K562 (cell line): ENCODE data around the gene HPSE2. TPM values are rescaled to one million over a fixed set of nuclear protein-coding genes. Genes with fewer than 3 reads are reported as not detected.

Experiments
- ATAC-seq: fragments of 200-7000 bp; cut with Tn5 transposase; 3 replicates; pipeline ENCODE4 v1.9.1; 2020; ENCODE audit warnings: moderate library complexity
- BruUV-seq: library from RNA; stranded (reverse); fragments of 400-500 nt; replicated peaks from 2 replicates; lab custom pipeline; 2021; lab: Mats Ljungman, UMichigan
- CTCF ChIA-PET: fragments of 300-600 bp; formaldehyde crosslinking; extraction: SDS; loops from one replicate; lab custom pipeline; 2021; ENCODE audit warnings: low intra/inter-chr PET ratio; lab: Yijun Ruan, JAX
- POLR2A ChIA-PET: fragments of 300-600, 350-650 bp; sonication (Branson Sonifier 250); formaldehyde crosslinking; extraction: SDS; loops from one replicate; lab custom pipeline; 2021; ENCODE audit warnings: antibody characterized with exemption, inconsistent platforms; lab: Yijun Ruan, JAX
- DNase-seq, 4 experiments: peaks; one replicate each; pipeline versions ENCODE4 v3.0.0 to v3.0.0-alpha.2; 2011 to 2018; ENCODE audit warnings: low spot score in 3 of 4, mixed read lengths in 3 of 4; ENCODE audit errors: extremely low read depth in 1 of 4
- FAIRE-seq: peaks from 2 replicates; lab custom pipeline; 2011; peaks lifted over from hg19 to GRCh38; lab: Jason Lieb, UNC
- H2AFZ ChIP-seq: 2 replicates; pipeline ENCODE4 v1.6.0; 2011; ENCODE audit warnings: low read depth, low read length, control low read depth, inconsistent platforms
- H3K27ac ChIP-seq: fragments of 200-600 bp; 3 replicates; pipeline ENCODE4 v1.8.0; 2011; ENCODE audit warnings: low read depth, mild to moderate bottlenecking, control low read depth, inconsistent platforms, low read length, moderate library complexity, mixed read lengths; ENCODE audit errors: extremely low read depth
- H3K27me3 ChIP-seq, 2 experiments: fragments of 300-600 bp in 1 of 2; 2 replicates in 1 of 2; 3 replicates in 1 of 2; pipeline versions ENCODE4 v1.6.0 to v1.8.0; 2011; ENCODE audit warnings: inconsistent platforms in 2 of 2, low read length in 2 of 2, mild to moderate bottlenecking in 1 of 2, mixed read lengths in 1 of 2, moderate library complexity in 1 of 2; ENCODE audit not compliant: control insufficient read depth in 2 of 2, insufficient read depth in 2 of 2
- H3K36me3 ChIP-seq: fragments of 300-600 bp; 3 replicates; pipeline ENCODE4 v1.8.0; 2011; ENCODE audit warnings: mild to moderate bottlenecking, low read length, inconsistent platforms; ENCODE audit not compliant: control insufficient read depth, insufficient read depth
- H3K4me1 ChIP-seq, 2 experiments: fragments of 200-600 bp in 1 of 2; replicated peaks in 1 of 2; 2 replicates in 1 of 2; 3 replicates in 1 of 2; pipeline versions ENCODE4 v1.5.1 to v1.8.0; 2011; ENCODE audit warnings: inconsistent platforms in 2 of 2, low read length in 2 of 2, mild to moderate bottlenecking in 1 of 2, mixed read lengths in 1 of 2, moderate library complexity in 1 of 2; ENCODE audit not compliant: control insufficient read depth in 2 of 2, insufficient read depth in 2 of 2
- H3K4me2 ChIP-seq: 2 replicates; pipeline ENCODE4 v1.6.1; 2011; ENCODE audit warnings: low read length, control low read depth, inconsistent platforms, mixed read lengths; ENCODE audit not compliant: insufficient read depth
- H3K4me3 ChIP-seq: fragments of 200-600 bp; sonication (generic), shearing (Covaris generic); 2 replicates; pipeline ENCODE4 v1.5.1; 2016; ENCODE audit warnings: control low read depth, inconsistent platforms
- H3K79me2 ChIP-seq: fragments of 200-600 bp; 3 replicates; pipeline ENCODE4 v1.8.0; 2011; ENCODE audit warnings: low read length, inconsistent platforms; ENCODE audit not compliant: control insufficient read depth, insufficient read depth
- H3K9ac ChIP-seq, 2 experiments: 2 replicates each; pipeline versions ENCODE4 v1.6.0 to v1.6.1; 2011; ENCODE audit warnings: low read depth in 2 of 2, low read length in 2 of 2, control low read depth in 1 of 2, inconsistent platforms in 1 of 2, mild to moderate bottlenecking in 1 of 2, mixed read lengths in 1 of 2; ENCODE audit not compliant: insufficient read depth in 1 of 2
- H3K9me1 ChIP-seq: one replicate; pipeline ENCODE4 v1.6.0; 2011; ENCODE audit warnings: inconsistent platforms, mild to moderate bottlenecking, low read length, moderate library complexity; ENCODE audit not compliant: control insufficient read depth, insufficient read depth
- H3K9me3 ChIP-seq: replicated peaks from 2 replicates; pipeline ENCODE4 v1.5.1; 2011; ENCODE audit warnings: low read depth, low read length, inconsistent platforms; ENCODE audit not compliant: control insufficient read depth, insufficient read depth
- H4K20me1 ChIP-seq: replicated peaks from 2 replicates; pipeline ENCODE4 v1.6.1; 2011; ENCODE audit warnings: low read length, inconsistent platforms, mixed read lengths; ENCODE audit not compliant: control insufficient read depth, insufficient read depth
- BMI1 ChIP-seq: fragments of 150-350 bp; IDR thresholded peaks from 2 replicates; pipeline ENCODE4 v1.6.1; 2014; ENCODE audit warnings: low read length
- CSDE1 ChIP-seq, 2 experiments: fragments of 450-650 bp; IDR thresholded peaks; 2 replicates each; pipeline ENCODE4 v1.6.1; 2016; ENCODE audit warnings: mild to moderate bottlenecking in 1 of 2
- LEF1 ChIP-seq: fragments of 450-650 bp; IDR thresholded peaks from 2 replicates; pipeline ENCODE4 v1.6.1; 2016; ENCODE audit warnings: mild to moderate bottlenecking
- MLX ChIP-seq, 2 experiments: fragments of 450-650 bp in 1 of 2; sonication (generic) in 1 of 2; formaldehyde crosslinking; conservative IDR thresholded peaks; 2 replicates each; pipeline versions ENCODE4 v1.4.0 to v1.8.1; 2020 to 2022; ENCODE audit warnings: mild to moderate bottlenecking in 1 of 2, missing genetic modification reagents in 1 of 2
- MTF1 ChIP-seq: fragments of 250-450 bp; sonication (Bioruptor Pico); IDR thresholded peaks from 2 replicates; pipeline ENCODE4 v1.9.0; 2021; ENCODE audit warnings: moderate library complexity, mild to moderate bottlenecking, inconsistent platforms, borderline replicate concordance
- NBN ChIP-seq: fragments of 450-650 bp; IDR thresholded peaks from 2 replicates; pipeline ENCODE4 v1.6.1; 2016; ENCODE audit warnings: low read depth, mild to moderate bottlenecking
- NUFIP1 ChIP-seq: fragments of 450-650 bp; IDR thresholded peaks from 2 replicates; pipeline ENCODE4 v1.6.1; 2018; ENCODE audit not compliant: partially characterized antibody
- POLR2H ChIP-seq: IDR thresholded peaks from 2 replicates; pipeline ENCODE4 v1.6.1; 2016; ENCODE audit warnings: missing genetic modification characterization, low read depth, mild to moderate bottlenecking, control low read depth, missing compliant biosample characterization, moderate library complexity
- PPARD ChIP-seq: fragments of 250-450 bp; sonication (Bioruptor Pico); IDR thresholded peaks from 2 replicates; pipeline ENCODE4 v1.8.0; 2022; ENCODE audit warnings: inconsistent platforms, mild to moderate bottlenecking, moderate library complexity
- PRPF4 ChIP-seq: fragments of 200-400 bp; formaldehyde crosslinking; IDR thresholded peaks from one replicate; pipeline ENCODE4 v1.6.1; 2017; ENCODE audit warnings: low read length, low read depth, mild to moderate bottlenecking; ENCODE audit not compliant: insufficient read depth, poor library complexity, severe bottlenecking
- SMARCB1 ChIP-seq: IDR thresholded peaks from 2 replicates; pipeline ENCODE4 v1.6.1; 2011; ENCODE audit warnings: improper control_type of control experiment, low read depth; ENCODE audit not compliant: insufficient read length
- SREBF2 ChIP-seq: sonication (generic); formaldehyde crosslinking; IDR thresholded peaks from 2 replicates; pipeline ENCODE4 v1.4.0; 2020; ENCODE audit warnings: mild to moderate bottlenecking, missing genetic modification reagents
- TFAM ChIP-seq: fragments of 250-450 bp; sonication (Bioruptor Pico); conservative IDR thresholded peaks from 2 replicates; pipeline ENCODE4 v1.5.0; 2021; ENCODE audit warnings: mild to moderate bottlenecking, moderate library complexity
- ZBTB7A ChIP-seq: IDR thresholded peaks from 2 replicates; pipeline ENCODE4 v1.6.1; 2011; ENCODE audit warnings: low read depth, mild to moderate bottlenecking, low read length, moderate library complexity, borderline replicate concordance; ENCODE audit not compliant: control insufficient read depth
- ZEB2 ChIP-seq: fragments of 450-650 bp; IDR thresholded peaks from 2 replicates; pipeline ENCODE4 v1.6.1; 2016
- ZNF79 ChIP-seq: fragments of 250-450 bp; sonication (Bioruptor Pico); IDR thresholded peaks from 2 replicates; pipeline ENCODE4 v1.4.0; 2020; ENCODE audit warnings: low read depth, mild to moderate bottlenecking, moderate library complexity
- WGBS: fragments of 100-300 bp; shearing (Covaris generic); methylation state at CpG from one replicate; pipeline ENCODE4 v1.1.6; 2016; ENCODE audit warnings: low coverage, mixed read lengths; ENCODE audit not compliant: insufficient coverage; ENCODE audit errors: missing lambda C conversion rate; 5-methylcytosine and 5-hydroxymethylcytosine counted together
- in situ Hi-C: fragments of 300-500 bp; cut with MboI; formaldehyde crosslinking; loops from 4 replicates; pipeline ENCODE4 v1.15.0; 2018; ENCODE audit warnings: inconsistent platforms, mixed read lengths
- intact Hi-C: fragments of 100-400 bp; cut with micrococcal nuclease; formaldehyde crosslinking; loops from 2 replicates; pipeline ENCODE4 v1.14.2; 2022
- polyA plus RNA-seq, 8 experiments: library from polyadenylated mRNA; depleted of rRNA in 4 of 8; stranded (reverse) in 5 of 8; unstranded in 3 of 8; fragments of >200 nt; fragmentation: Nextera tagmentation in 2 of 8; fragmentation: Illumina TruSeq in 1 of 8; extraction: Ambion mirVana in 2 of 8; extraction: Trizol in 1 of 8; gene quantifications; 2 replicates each; pipeline versions ENCODE4 v1.2.1 to v1.2.3, GENCODE V29; 2011 to 2014; ENCODE audit warnings: inconsistent platforms in 1 of 8, missing spikeins in 1 of 8
- total RNA-seq, 7 experiments: library from RNA; depleted of rRNA in 6 of 7; stranded (reverse); fragments of >200 nt in 6 of 7; fragmentation: Illumina TruSeq in 2 of 7; extraction: Trizol in 2 of 7; gene quantifications; 2 replicates each; pipeline versions ENCODE4 v1.2.1 to v1.2.3, GENCODE V29; 2011 to 2021; ENCODE audit warnings: low replicate concordance in 1 of 7
- TF ChIP-seq, protein P1 (sequence below): fragments of 250-450 bp; sonication (Bioruptor Pico); IDR thresholded peaks from 2 replicates; pipeline ENCODE4 v1.8.0; 2022; ENCODE audit warnings: moderate library complexity, mild to moderate bottlenecking, inconsistent platforms
- TF ChIP-seq, protein P2 (sequence below): sonication (generic); formaldehyde crosslinking; IDR thresholded peaks from 2 replicates; pipeline ENCODE4 v1.8.1; 2023; ENCODE audit warnings: mild to moderate bottlenecking, missing genetic modification reagents

The HPSE2 gene
- total and polyA plus RNA-seq, 9 of the 15 experiments (the other 6 are each of a cell fraction or from before 2014, with no cell fraction given): 0.03 to 0.10 (median 0.04) TPM; not detected in 2

GRCh38 chr10:98589007-98589406, 646.6 kb downstream of the HPSE2 start:
- H3K9me1 ChIP-seq: no peaks in the 10 kb centered on the region
- no peak overlapping the region for H3K4me3 ChIP-seq
- ChIA-PET CTCF (no interaction called here), POLR2A (interaction anchor here (1.1 kb wide), 1 partner anchor 10 kb away, joined by 3 read pairs; no protein-coding TSS in a partner anchor)
- no peaks in the 10 kb centered on the region; the same call in 1 of the 2 replicates for H4K20me1 ChIP-seq
- no peak overlapping the region for H3K4me2 ChIP-seq
- no peak overlapping the region for H3K27ac ChIP-seq
- intact Hi-C loops (no loop called here), in situ Hi-C loops (no loop called here)
- H3K27me3 ChIP-seq: peaks cover 0 to 4% of the 10 kb centered on the region in 2 experiments; a peak in 1 of 5 replicates
- no peak overlapping the region for H2AFZ ChIP-seq
- H3K79me2 ChIP-seq: no peaks in the 10 kb centered on the region
- 0% methylated on average over 3 of the region's 3 CpGs for WGBS
- H3K4me1 ChIP-seq: no peaks in the 10 kb centered on the region
- no TSS peak for BruUV-seq
- no peak overlapping the region for H3K9ac ChIP-seq
- FAIRE-seq (no peak), ATAC-seq (no peak), DNase-seq (no peak)
- no peaks in the 10 kb centered on the region for H3K36me3 ChIP-seq
- H3K9me3 ChIP-seq: no peaks in the 10 kb centered on the region
- TF ChIP-seq TFAM (CRISPR knock-in tag): no peak
- TF ChIP-seq SREBF2 (CRISPR knock-in tag): no peak
- no peak for TF ChIP-seq NBN
- no peak for TF ChIP-seq BMI1
- TF ChIP-seq ZEB2: no peak
- no peak for TF ChIP-seq POLR2H (tag)
- TF ChIP-seq ZNF79: no peak
- TF ChIP-seq PRPF4: no peak
- no peak for TF ChIP-seq LEF1
- no peak for TF ChIP-seq SMARCB1
- TF ChIP-seq PPARD: no peak
- no peak for TF ChIP-seq MTF1 (CRISPR knock-in tag)
- no peak for TF ChIP-seq CSDE1 (IDR thresholded peaks at IDR 0.05)
- no peak for TF ChIP-seq ZBTB7A
- TF ChIP-seq, protein P1, sequence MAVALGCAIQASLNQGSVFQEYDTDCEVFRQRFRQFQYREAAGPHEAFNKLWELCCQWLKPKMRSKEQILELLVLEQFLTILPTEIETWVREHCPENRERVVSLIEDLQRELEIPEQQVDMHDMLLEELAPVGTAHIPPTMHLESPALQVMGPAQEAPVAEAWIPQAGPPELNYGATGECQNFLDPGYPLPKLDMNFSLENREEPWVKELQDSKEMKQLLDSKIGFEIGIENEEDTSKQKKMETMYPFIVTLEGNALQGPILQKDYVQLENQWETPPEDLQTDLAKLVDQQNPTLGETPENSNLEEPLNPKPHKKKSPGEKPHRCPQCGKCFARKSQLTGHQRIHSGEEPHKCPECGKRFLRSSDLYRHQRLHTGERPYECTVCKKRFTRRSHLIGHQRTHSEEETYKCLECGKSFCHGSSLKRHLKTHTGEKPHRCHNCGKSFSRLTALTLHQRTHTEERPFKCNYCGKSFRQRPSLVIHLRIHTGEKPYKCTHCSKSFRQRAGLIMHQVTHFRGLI (CRISPR knock-in tag): no peak
- no peak for TF ChIP-seq MLX (CRISPR knock-in tag; conservative IDR thresholded peaks at IDR 0.05)
- no peak for TF ChIP-seq NUFIP1
- TF ChIP-seq, protein P2, sequence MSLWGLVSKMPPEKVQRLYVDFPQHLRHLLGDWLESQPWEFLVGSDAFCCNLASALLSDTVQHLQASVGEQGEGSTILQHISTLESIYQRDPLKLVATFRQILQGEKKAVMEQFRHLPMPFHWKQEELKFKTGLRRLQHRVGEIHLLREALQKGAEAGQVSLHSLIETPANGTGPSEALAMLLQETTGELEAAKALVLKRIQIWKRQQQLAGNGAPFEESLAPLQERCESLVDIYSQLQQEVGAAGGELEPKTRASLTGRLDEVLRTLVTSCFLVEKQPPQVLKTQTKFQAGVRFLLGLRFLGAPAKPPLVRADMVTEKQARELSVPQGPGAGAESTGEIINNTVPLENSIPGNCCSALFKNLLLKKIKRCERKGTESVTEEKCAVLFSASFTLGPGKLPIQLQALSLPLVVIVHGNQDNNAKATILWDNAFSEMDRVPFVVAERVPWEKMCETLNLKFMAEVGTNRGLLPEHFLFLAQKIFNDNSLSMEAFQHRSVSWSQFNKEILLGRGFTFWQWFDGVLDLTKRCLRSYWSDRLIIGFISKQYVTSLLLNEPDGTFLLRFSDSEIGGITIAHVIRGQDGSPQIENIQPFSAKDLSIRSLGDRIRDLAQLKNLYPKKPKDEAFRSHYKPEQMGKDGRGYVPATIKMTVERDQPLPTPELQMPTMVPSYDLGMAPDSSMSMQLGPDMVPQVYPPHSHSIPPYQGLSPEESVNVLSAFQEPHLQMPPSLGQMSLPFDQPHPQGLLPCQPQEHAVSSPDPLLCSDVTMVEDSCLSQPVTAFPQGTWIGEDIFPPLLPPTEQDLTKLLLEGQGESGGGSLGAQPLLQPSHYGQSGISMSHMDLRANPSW (CRISPR knock-in tag): no peak
